SK-N-SH treated with all-trans-retinoic acid at 6 μM for 48 hours (cell line): ENCODE data around the gene DND1.
"Not testable (repeated sequence)": the region's sequence is repeated elsewhere in the genome, so short reads cannot be mapped to it uniquely, and the experiment has no call there.

Source experiments
- ATAC-seq: fragments of 200-7000 bp; cut with Tn5 transposase; 3 replicates; pipeline ENCODE4 v1.9.1; 2020; ENCODE audit warnings: mild to moderate bottlenecking, moderate library complexity
- ARNTL ChIP-seq: fragments of 450-650 bp; formaldehyde crosslinking; IDR thresholded peaks from 2 replicates; pipeline ENCODE4 v1.5.0; 2020; ENCODE audit warnings: low read depth, mild to moderate bottlenecking, moderate library complexity, borderline replicate concordance
- BACH2 ChIP-seq: fragments of 250-450 bp; sonication (Bioruptor Pico); IDR thresholded peaks from 2 replicates; pipeline ENCODE4 v1.9.0; 2021; ENCODE audit warnings: mild to moderate bottlenecking, borderline replicate concordance
- CSDC2 ChIP-seq: fragments of 250-450 bp; sonication (Bioruptor Pico); IDR thresholded peaks from 2 replicates; pipeline ENCODE4 v1.5.0; 2020; ENCODE audit warnings: mild to moderate bottlenecking, moderate library complexity
- CSRNP3 ChIP-seq: fragments of 250-450 bp; sonication (Bioruptor Pico); IDR thresholded peaks from 2 replicates; pipeline ENCODE4 v1.5.1; 2021; ENCODE audit warnings: mild to moderate bottlenecking, moderate library complexity
- ESRRG ChIP-seq: fragments of 250-450 bp; sonication (Bioruptor Pico); IDR thresholded peaks from 2 replicates; pipeline ENCODE4 v1.6.1; 2021; ENCODE audit warnings: mild to moderate bottlenecking
- GLIS3 ChIP-seq: fragments of 250-450 bp; sonication (Bioruptor Pico); IDR thresholded peaks from 2 replicates; pipeline ENCODE4 v1.5.0; 2020; ENCODE audit warnings: mild to moderate bottlenecking, moderate library complexity
- OSR1 ChIP-seq: fragments of 250-450 bp; sonication (Bioruptor Pico); IDR thresholded peaks from 2 replicates; pipeline ENCODE4 v1.8.0; 2022; ENCODE audit warnings: moderate library complexity, mild to moderate bottlenecking, inconsistent platforms
- PATZ1 ChIP-seq: fragments of 250-450 bp; sonication (Bioruptor Pico); IDR thresholded peaks from 2 replicates; pipeline ENCODE4 v1.8.0; 2020; ENCODE audit warnings: mild to moderate bottlenecking, moderate library complexity, borderline replicate concordance
- POU6F1 ChIP-seq: fragments of 250-450 bp; sonication (Bioruptor Pico); IDR thresholded peaks from 2 replicates; pipeline ENCODE4 v1.8.0; 2021; ENCODE audit warnings: low read depth, mild to moderate bottlenecking, moderate library complexity, borderline replicate concordance
- RARB ChIP-seq: fragments of 250-450 bp; sonication (Bioruptor Pico); IDR thresholded peaks from 2 replicates; pipeline ENCODE4 v1.8.0; 2021; ENCODE audit warnings: mild to moderate bottlenecking, moderate library complexity
- SNAI2 ChIP-seq: fragments of 250-450 bp; sonication (Bioruptor Pico); IDR thresholded peaks from 2 replicates; pipeline ENCODE4 v1.5.0; 2020; ENCODE audit warnings: mild to moderate bottlenecking, moderate library complexity
- TCF4 ChIP-seq: fragments of 250-450 bp; sonication (Bioruptor Pico); IDR thresholded peaks from 2 replicates; pipeline ENCODE4 v1.8.0; 2021; ENCODE audit warnings: mild to moderate bottlenecking, moderate library complexity, borderline replicate concordance
- TOX ChIP-seq: fragments of 250-450 bp; sonication (Bioruptor Pico); IDR thresholded peaks from 2 replicates; pipeline ENCODE4 v1.8.0; 2021; ENCODE audit warnings: mild to moderate bottlenecking, moderate library complexity, borderline replicate concordance
- TSHZ2 ChIP-seq: fragments of 250-450 bp; sonication (Bioruptor Pico); IDR thresholded peaks from 2 replicates; pipeline ENCODE4 v1.5.0; 2020; ENCODE audit warnings: mild to moderate bottlenecking, moderate library complexity
- ZC3H10 ChIP-seq: fragments of 250-450 bp; sonication (Bioruptor Pico); IDR thresholded peaks from 2 replicates; pipeline ENCODE4 v1.5.1; 2021; ENCODE audit warnings: mild to moderate bottlenecking, moderate library complexity
- ZFP30 ChIP-seq: fragments of 450-650 bp; formaldehyde crosslinking; IDR thresholded peaks from 2 replicates; pipeline ENCODE4 v1.5.0; 2022; ENCODE audit warnings: mild to moderate bottlenecking, moderate library complexity
- ZNF565 ChIP-seq: fragments of 450-650 bp; formaldehyde crosslinking; conservative IDR thresholded peaks from 2 replicates; pipeline ENCODE4 v1.5.0; 2020; ENCODE audit warnings: low read depth, mild to moderate bottlenecking, moderate library complexity
- ZNF70 ChIP-seq: fragments of 450-650 bp; formaldehyde crosslinking; IDR thresholded peaks from 2 replicates; pipeline ENCODE4 v1.5.0; 2020; ENCODE audit warnings: mild to moderate bottlenecking, moderate library complexity
- ZNF8 ChIP-seq: fragments of 450-650 bp; formaldehyde crosslinking; IDR thresholded peaks from 2 replicates; pipeline ENCODE4 v1.5.0; 2020; ENCODE audit warnings: mild to moderate bottlenecking, moderate library complexity
- TF ChIP-seq, protein P1 (sequence below): fragments of 250-450 bp; sonication (Bioruptor Pico); IDR thresholded peaks from 2 replicates; pipeline ENCODE4 v1.5.1; 2020; ENCODE audit warnings: low read depth, mild to moderate bottlenecking, moderate library complexity

DND1 gene

DNA sequence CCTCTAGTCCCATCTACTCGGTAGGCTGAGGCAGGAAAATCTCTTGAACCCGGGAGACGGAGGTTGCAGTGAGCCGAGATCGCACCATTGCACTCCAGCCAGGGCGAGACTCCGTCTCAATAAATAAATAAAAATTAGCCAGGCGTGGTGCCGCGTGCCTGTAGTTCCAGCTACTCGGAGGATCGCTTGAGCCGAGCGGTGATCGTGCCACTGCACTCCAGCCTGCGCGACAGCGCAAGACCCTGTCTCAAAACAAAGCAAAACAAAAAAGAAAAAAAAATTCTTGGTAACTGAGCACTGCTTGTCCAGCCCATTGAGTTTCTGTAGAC is 9.4 kb downstream of the DND1 start:
- no peak for ATAC-seq
- TF ChIP-seq ZNF70 (CRISPR knock-in tag): no peak
- TF ChIP-seq GLIS3 (CRISPR knock-in tag): no peak
- no peak for TF ChIP-seq ARNTL
- no peak for TF ChIP-seq OSR1
- TF ChIP-seq PATZ1 (CRISPR knock-in tag): no peak
- no peak for TF ChIP-seq CSDC2 (CRISPR knock-in tag)
- TF ChIP-seq BACH2 (CRISPR knock-in tag): no peak
- TF ChIP-seq SNAI2 (CRISPR knock-in tag): no peak
- TF ChIP-seq CSRNP3 (CRISPR knock-in tag): no peak
- TF ChIP-seq ZC3H10 (CRISPR knock-in tag): no peak
- no peak for TF ChIP-seq TOX
- TF ChIP-seq TCF4 (CRISPR knock-in tag): no peak
- no peak for TF ChIP-seq RARB (CRISPR knock-in tag)

GRCh38 chr5:140660371-140660770 is 13.0 kb downstream of the DND1 start:
- ATAC-seq: not testable (repeated sequence)

DNA sequence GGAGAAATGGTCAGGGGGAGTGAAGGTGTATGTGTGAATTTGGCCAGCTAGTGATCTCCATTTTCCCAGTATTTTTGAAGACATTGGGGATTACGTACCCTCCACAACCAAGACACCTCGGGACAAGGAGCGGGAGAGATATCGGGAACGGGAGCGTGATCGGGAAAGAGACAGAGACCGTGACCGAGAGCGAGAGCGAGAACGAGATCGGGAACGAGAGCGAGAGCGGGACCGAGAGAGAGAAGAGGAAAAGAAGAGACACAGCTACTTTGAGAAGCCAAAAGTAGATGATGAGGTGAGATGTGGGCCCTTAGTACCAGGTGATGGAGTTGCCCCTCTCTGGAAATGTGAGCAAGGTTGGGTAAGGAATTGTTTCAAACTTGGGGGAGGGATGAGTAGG is 14.5 kb downstream of the DND1 start:
- TF ChIP-seq, protein P1, sequence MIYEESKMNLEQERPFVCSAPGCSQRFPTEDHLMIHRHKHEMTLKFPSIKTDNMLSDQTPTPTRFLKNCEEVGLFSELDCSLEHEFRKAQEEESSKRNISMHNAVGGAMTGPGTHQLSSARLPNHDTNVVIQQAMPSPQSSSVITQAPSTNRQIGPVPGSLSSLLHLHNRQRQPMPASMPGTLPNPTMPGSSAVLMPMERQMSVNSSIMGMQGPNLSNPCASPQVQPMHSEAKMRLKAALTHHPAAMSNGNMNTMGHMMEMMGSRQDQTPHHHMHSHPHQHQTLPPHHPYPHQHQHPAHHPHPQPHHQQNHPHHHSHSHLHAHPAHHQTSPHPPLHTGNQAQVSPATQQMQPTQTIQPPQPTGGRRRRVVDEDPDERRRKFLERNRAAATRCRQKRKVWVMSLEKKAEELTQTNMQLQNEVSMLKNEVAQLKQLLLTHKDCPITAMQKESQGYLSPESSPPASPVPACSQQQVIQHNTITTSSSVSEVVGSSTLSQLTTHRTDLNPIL (CRISPR knock-in tag): no peak
- TF ChIP-seq ESRRG (no peak), ZNF70 (CRISPR knock-in tag) (no peak), BACH2 (CRISPR knock-in tag) (no peak), ARNTL (no peak), CSRNP3 (CRISPR knock-in tag) (no peak), ZNF8 (no peak)
- TF ChIP-seq, all 23 proteins: peak for 0
- no peak for ATAC-seq

DNA sequence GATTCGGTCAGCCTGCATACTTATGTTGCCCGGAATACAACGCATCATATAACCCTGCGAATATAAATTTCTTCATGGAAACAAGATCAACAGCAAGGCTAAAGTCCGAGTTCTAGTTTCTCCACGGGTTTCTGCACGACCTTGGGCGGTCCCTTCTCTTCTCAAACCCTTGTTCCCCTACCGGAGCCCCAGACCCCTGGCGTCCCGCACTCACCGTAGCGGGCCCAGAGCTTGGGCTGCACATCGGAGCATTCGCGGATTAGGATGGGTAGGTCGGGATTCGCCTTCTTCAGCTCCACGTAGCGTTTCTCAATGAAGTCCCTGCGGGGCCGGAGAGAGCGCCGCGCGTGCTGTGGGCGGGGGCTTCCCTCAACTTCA is 26.3 kb downstream of the DND1 start:
- TF ChIP-seq PATZ1 (CRISPR knock-in tag) (no peak), RARB (CRISPR knock-in tag) (no peak)
- peak; percentile 36 for ATAC-seq

GRCh38 chr5:140642718-140643117 is 30.7 kb downstream of the DND1 start:
- TF ChIP-seq ZNF565 (CRISPR knock-in tag) (no peak), ARNTL (no peak), ZFP30 (CRISPR knock-in tag) (no peak), POU6F1 (CRISPR knock-in tag) (no peak), GLIS3 (CRISPR knock-in tag) (no peak), CSDC2 (CRISPR knock-in tag) (no peak), SNAI2 (CRISPR knock-in tag) (no peak), TSHZ2 (no peak), PATZ1 (CRISPR knock-in tag) (no peak), ZNF8 (no peak), OSR1 (no peak)
- ATAC-seq: no peak
